GM12801 (cell line): ENCODE results near the gene SPRY2.

Experiments
- CTCF ChIP-seq: IDR thresholded peaks from one replicate; pipeline ENCODE4 v1.5.1; 2011; ENCODE audit warnings: control low read depth; ENCODE audit not compliant: insufficient read length; ENCODE audit errors: extremely low read depth

The SPRY2 gene

DNA sequence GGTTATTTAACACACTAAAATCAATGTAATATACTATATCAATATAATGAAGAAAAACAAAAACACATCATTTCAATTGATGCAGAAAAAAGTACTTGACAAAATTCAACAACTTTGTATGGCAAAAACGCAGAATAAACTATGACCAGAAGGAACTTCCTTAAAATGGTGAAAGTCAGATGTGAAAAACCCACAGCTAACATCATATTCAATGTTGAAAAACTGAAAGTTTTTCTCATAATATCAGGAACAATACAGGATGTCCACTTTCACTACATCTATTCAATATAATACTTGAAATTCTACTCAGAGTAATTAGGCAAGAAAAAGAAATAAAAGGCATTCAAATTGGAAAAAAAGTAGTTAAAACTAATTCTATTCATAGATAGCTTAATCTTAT is 50.3 kb downstream of the SPRY2 start:
- no peak for TF ChIP-seq CTCF
